K562 (cell line): ENCODE results near the gene MRPL10. TPM values are rescaled to one million over a fixed set of nuclear protein-coding genes. Genes with fewer than 3 reads are reported as not detected.
A peak's percentile ranks its signal among the peaks of the same experiment; 100 is the strongest.

ENCODE experiments used
- ATAC-seq: fragments of 200-7000 bp; cut with Tn5 transposase; 3 replicates; pipeline ENCODE4 v1.9.1; 2020; ENCODE audit warnings: moderate library complexity
- BruUV-seq: library from RNA; stranded (reverse); fragments of 400-500 nt; replicated peaks from 2 replicates; lab custom pipeline; 2021; lab: Mats Ljungman, UMichigan
- CTCF ChIA-PET: fragments of 300-600 bp; formaldehyde crosslinking; extraction: SDS; loops from one replicate; lab custom pipeline; 2021; ENCODE audit warnings: low intra/inter-chr PET ratio; lab: Yijun Ruan, JAX
- POLR2A ChIA-PET: fragments of 300-600, 350-650 bp; sonication (Branson Sonifier 250); formaldehyde crosslinking; extraction: SDS; loops from one replicate; lab custom pipeline; 2021; ENCODE audit warnings: antibody characterized with exemption, inconsistent platforms; lab: Yijun Ruan, JAX
- DNase-seq, 4 experiments: peaks; one replicate each; pipeline versions ENCODE4 v3.0.0 to v3.0.0-alpha.2; 2011 to 2018; ENCODE audit warnings: low spot score in 3 of 4, mixed read lengths in 3 of 4; ENCODE audit errors: extremely low read depth in 1 of 4
- FAIRE-seq: peaks from 2 replicates; lab custom pipeline; 2011; peaks lifted over from hg19 to GRCh38; lab: Jason Lieb, UNC
- H2AFZ ChIP-seq: 2 replicates; pipeline ENCODE4 v1.6.0; 2011; ENCODE audit warnings: low read depth, low read length, control low read depth, inconsistent platforms
- H3K27ac ChIP-seq: fragments of 200-600 bp; 3 replicates; pipeline ENCODE4 v1.8.0; 2011; ENCODE audit warnings: low read depth, mild to moderate bottlenecking, control low read depth, inconsistent platforms, low read length, moderate library complexity, mixed read lengths; ENCODE audit errors: extremely low read depth
- H3K27me3 ChIP-seq, 2 experiments: fragments of 300-600 bp in 1 of 2; 2 replicates in 1 of 2; 3 replicates in 1 of 2; pipeline versions ENCODE4 v1.6.0 to v1.8.0; 2011; ENCODE audit warnings: inconsistent platforms in 2 of 2, low read length in 2 of 2, mild to moderate bottlenecking in 1 of 2, mixed read lengths in 1 of 2, moderate library complexity in 1 of 2; ENCODE audit not compliant: control insufficient read depth in 2 of 2, insufficient read depth in 2 of 2
- H3K36me3 ChIP-seq: fragments of 300-600 bp; 3 replicates; pipeline ENCODE4 v1.8.0; 2011; ENCODE audit warnings: mild to moderate bottlenecking, low read length, inconsistent platforms; ENCODE audit not compliant: control insufficient read depth, insufficient read depth
- H3K4me1 ChIP-seq, 2 experiments: fragments of 200-600 bp in 1 of 2; replicated peaks in 1 of 2; 2 replicates in 1 of 2; 3 replicates in 1 of 2; pipeline versions ENCODE4 v1.5.1 to v1.8.0; 2011; ENCODE audit warnings: inconsistent platforms in 2 of 2, low read length in 2 of 2, mild to moderate bottlenecking in 1 of 2, mixed read lengths in 1 of 2, moderate library complexity in 1 of 2; ENCODE audit not compliant: control insufficient read depth in 2 of 2, insufficient read depth in 2 of 2
- H3K4me2 ChIP-seq: 2 replicates; pipeline ENCODE4 v1.6.1; 2011; ENCODE audit warnings: low read length, control low read depth, inconsistent platforms, mixed read lengths; ENCODE audit not compliant: insufficient read depth
- H3K4me3 ChIP-seq: fragments of 200-600 bp; sonication (generic), shearing (Covaris generic); 2 replicates; pipeline ENCODE4 v1.5.1; 2016; ENCODE audit warnings: control low read depth, inconsistent platforms
- H3K79me2 ChIP-seq: fragments of 200-600 bp; 3 replicates; pipeline ENCODE4 v1.8.0; 2011; ENCODE audit warnings: low read length, inconsistent platforms; ENCODE audit not compliant: control insufficient read depth, insufficient read depth
- H3K9ac ChIP-seq, 2 experiments: 2 replicates each; pipeline versions ENCODE4 v1.6.0 to v1.6.1; 2011; ENCODE audit warnings: low read depth in 2 of 2, low read length in 2 of 2, control low read depth in 1 of 2, inconsistent platforms in 1 of 2, mild to moderate bottlenecking in 1 of 2, mixed read lengths in 1 of 2; ENCODE audit not compliant: insufficient read depth in 1 of 2
- H3K9me1 ChIP-seq: one replicate; pipeline ENCODE4 v1.6.0; 2011; ENCODE audit warnings: inconsistent platforms, mild to moderate bottlenecking, low read length, moderate library complexity; ENCODE audit not compliant: control insufficient read depth, insufficient read depth
- H3K9me3 ChIP-seq: replicated peaks from 2 replicates; pipeline ENCODE4 v1.5.1; 2011; ENCODE audit warnings: low read depth, low read length, inconsistent platforms; ENCODE audit not compliant: control insufficient read depth, insufficient read depth
- H4K20me1 ChIP-seq: replicated peaks from 2 replicates; pipeline ENCODE4 v1.6.1; 2011; ENCODE audit warnings: low read length, inconsistent platforms, mixed read lengths; ENCODE audit not compliant: control insufficient read depth, insufficient read depth
- COPS2 ChIP-seq: fragments of 450-650 bp; conservative IDR thresholded peaks from 2 replicates; pipeline ENCODE4 v1.6.1; 2016; ENCODE audit warnings: mild to moderate bottlenecking, moderate library complexity
- E2F4 ChIP-seq: sonication (generic); formaldehyde crosslinking; IDR thresholded peaks from 2 replicates; pipeline ENCODE4 v1.8.0; 2022; ENCODE audit warnings: mild to moderate bottlenecking, low read depth, missing genetic modification reagents
- ESRRA ChIP-seq: fragments of 450-650 bp; IDR thresholded peaks from 2 replicates; pipeline ENCODE4 v1.6.1; 2014; ENCODE audit warnings: low read depth, mild to moderate bottlenecking, moderate library complexity, borderline replicate concordance
- HMG20B ChIP-seq: fragments of 250-450 bp; sonication (Bioruptor Pico); IDR thresholded peaks from 2 replicates; pipeline ENCODE4 v1.5.0; 2021; ENCODE audit warnings: mild to moderate bottlenecking
- MAFF ChIP-seq: IDR thresholded peaks from 2 replicates; pipeline ENCODE4 v1.6.1; 2012; ENCODE audit warnings: low read length, improper control_type of control experiment
- STAG1 ChIP-seq: sonication (generic); formaldehyde crosslinking; IDR thresholded peaks from 2 replicates; pipeline ENCODE4 v1.5.0; 2020; ENCODE audit warnings: missing genetic modification reagents, borderline replicate concordance
- ZBTB33 ChIP-seq: sonication (generic); formaldehyde crosslinking; IDR thresholded peaks from 2 replicates; pipeline ENCODE4 v1.8.1; 2023; ENCODE audit warnings: mild to moderate bottlenecking, missing genetic modification reagents
- ZKSCAN8 ChIP-seq: fragments of 200-800 bp; sonication (Bioruptor generic); IDR thresholded peaks from 2 replicates; pipeline ENCODE4 v1.6.1; 2016; ENCODE audit warnings: missing genetic modification characterization, missing compliant biosample characterization
- ZNF740 ChIP-seq, 3 experiments: fragments of 200-800 bp in 1 of 3; sonication (Bioruptor generic) in 1 of 3; sonication (generic) in 1 of 3; formaldehyde crosslinking in 1 of 3; IDR thresholded peaks; 2 replicates each; pipeline versions ENCODE4 v1.6.1 to v1.8.0; 2016 to 2022; ENCODE audit warnings: mild to moderate bottlenecking in 2 of 3, missing compliant biosample characterization in 2 of 3, missing genetic modification characterization in 2 of 3, missing genetic modification reagents in 1 of 3
- WGBS: fragments of 100-300 bp; shearing (Covaris generic); methylation state at CpG from one replicate; pipeline ENCODE4 v1.1.6; 2016; ENCODE audit warnings: low coverage, mixed read lengths; ENCODE audit not compliant: insufficient coverage; ENCODE audit errors: missing lambda C conversion rate; 5-methylcytosine and 5-hydroxymethylcytosine counted together
- in situ Hi-C: fragments of 300-500 bp; cut with MboI; formaldehyde crosslinking; loops from 4 replicates; pipeline ENCODE4 v1.15.0; 2018; ENCODE audit warnings: inconsistent platforms, mixed read lengths
- intact Hi-C: fragments of 100-400 bp; cut with micrococcal nuclease; formaldehyde crosslinking; loops from 2 replicates; pipeline ENCODE4 v1.14.2; 2022
- polyA plus RNA-seq, 8 experiments: library from polyadenylated mRNA; depleted of rRNA in 4 of 8; stranded (reverse) in 5 of 8; unstranded in 3 of 8; fragments of >200 nt; fragmentation: Nextera tagmentation in 2 of 8; fragmentation: Illumina TruSeq in 1 of 8; extraction: Ambion mirVana in 2 of 8; extraction: Trizol in 1 of 8; gene quantifications; 2 replicates each; pipeline versions ENCODE4 v1.2.1 to v1.2.3, GENCODE V29; 2011 to 2014; ENCODE audit warnings: inconsistent platforms in 1 of 8, missing spikeins in 1 of 8
- total RNA-seq, 7 experiments: library from RNA; depleted of rRNA in 6 of 7; stranded (reverse); fragments of >200 nt in 6 of 7; fragmentation: Illumina TruSeq in 2 of 7; extraction: Trizol in 2 of 7; gene quantifications; 2 replicates each; pipeline versions ENCODE4 v1.2.1 to v1.2.3, GENCODE V29; 2011 to 2021; ENCODE audit warnings: low replicate concordance in 1 of 7

The MRPL10 gene
- total and polyA plus RNA-seq, 9 of the 15 experiments (the other 6 are each of a cell fraction or from before 2014, with no cell fraction given) = 27.8 to 105 (median 67.3) TPM

- H3K79me2 ChIP-seq = no peaks in the 10 kb centered on the region
- in situ Hi-C loops = no loop called here
- no peak for DNase-seq
- no peak overlapping the region for H3K27ac ChIP-seq
- no peak overlapping the region for H3K4me3 ChIP-seq
- no peaks in the 10 kb centered on the region for H4K20me1 ChIP-seq
- WGBS = 55% methylated on average over 20 of the region's 29 CpGs
- peaks cover 47 to 55% of the 10 kb centered on the region in 2 experiments for H3K4me1 ChIP-seq
- no peak for TF ChIP-seq COPS2
- TF ChIP-seq STAG1 (CRISPR knock-in tag) = no peak
- TF ChIP-seq ZKSCAN8 (CRISPR knock-in tag) = peak; percentile 44; the same call in 1 of the 2 replicates
- no peak for TF ChIP-seq MAFF
- no peak for TF ChIP-seq HMG20B (CRISPR knock-in tag)
- no peak for TF ChIP-seq E2F4 (CRISPR knock-in tag)
- 0 out of 2 replicates have a peak, but pooled peaks have one; percentile 22 for TF ChIP-seq ZNF740 (CRISPR knock-in tag; IDR thresholded peaks at IDR 0.05)
- no peak for TF ChIP-seq ZNF740 (tag; IDR thresholded peaks at IDR 0.05)
- peak; percentile 68; the same call in 1 of the 2 replicates for TF ChIP-seq ZBTB33
- no peak for TF ChIP-seq ESRRA
- TF ChIP-seq, all 486 proteins: peak for 3
- peak overlapping the region in 1 of 2 experiments; percentile 74; a peak in 1 of 4 replicates for H3K9ac ChIP-seq
- no peak for FAIRE-seq
- H3K4me2 ChIP-seq = no peak overlapping the region
- no peaks in the 10 kb centered on the region for H3K27me3 ChIP-seq
- CTCF ChIA-PET = no interaction called here
- H3K36me3 ChIP-seq = no peaks in the 10 kb centered on the region
- H2AFZ ChIP-seq = no peak overlapping the region
- intact Hi-C loops = no loop called here
- no peak for ATAC-seq
- BruUV-seq = no TSS peak
- POLR2A ChIA-PET = interaction anchor here (0.6 to 1.6 kb wide), 2 partner anchors 13 to 222 kb away, joined by 3 to 6 read pairs; partner anchors contain the start of gene KPNB1
- no peaks in the 10 kb centered on the region for H3K9me1 ChIP-seq
- no peaks in the 10 kb centered on the region for H3K9me3 ChIP-seq
Measured at GRCh38 chr17:47872019-47872650, 40.8 kb upstream of the MRPL10 start.
